Activated CD8-positive, alpha-beta memory T cell treated with anti-CD3 and anti-CD28 coated beads, Interleukin-2, amount 50 U/mL, for 4 hours (primary cell): Measurements from ENCODE around the gene APEX2.
"Not testable (repeated sequence)": the region's sequence is repeated elsewhere in the genome, so short reads cannot be mapped to it uniquely, and the experiment has no call there.

Experiments
- DNase-seq: peaks from one replicate; pipeline ENCODE4 v3.0.0-alpha.2; 2020

The APEX2 gene, protein sequence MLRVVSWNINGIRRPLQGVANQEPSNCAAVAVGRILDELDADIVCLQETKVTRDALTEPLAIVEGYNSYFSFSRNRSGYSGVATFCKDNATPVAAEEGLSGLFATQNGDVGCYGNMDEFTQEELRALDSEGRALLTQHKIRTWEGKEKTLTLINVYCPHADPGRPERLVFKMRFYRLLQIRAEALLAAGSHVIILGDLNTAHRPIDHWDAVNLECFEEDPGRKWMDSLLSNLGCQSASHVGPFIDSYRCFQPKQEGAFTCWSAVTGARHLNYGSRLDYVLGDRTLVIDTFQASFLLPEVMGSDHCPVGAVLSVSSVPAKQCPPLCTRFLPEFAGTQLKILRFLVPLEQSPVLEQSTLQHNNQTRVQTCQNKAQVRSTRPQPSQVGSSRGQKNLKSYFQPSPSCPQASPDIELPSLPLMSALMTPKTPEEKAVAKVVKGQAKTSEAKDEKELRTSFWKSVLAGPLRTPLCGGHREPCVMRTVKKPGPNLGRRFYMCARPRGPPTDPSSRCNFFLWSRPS

GRCh38 chrX:54999717-55000598 is at the start of gene APEX2:
Gene APEX2 (plus strand): TSS chrX:55000363. CDS start chrX:55000423, 60 bp downstream.
- DNase-seq: peak; percentile 82

DNA sequence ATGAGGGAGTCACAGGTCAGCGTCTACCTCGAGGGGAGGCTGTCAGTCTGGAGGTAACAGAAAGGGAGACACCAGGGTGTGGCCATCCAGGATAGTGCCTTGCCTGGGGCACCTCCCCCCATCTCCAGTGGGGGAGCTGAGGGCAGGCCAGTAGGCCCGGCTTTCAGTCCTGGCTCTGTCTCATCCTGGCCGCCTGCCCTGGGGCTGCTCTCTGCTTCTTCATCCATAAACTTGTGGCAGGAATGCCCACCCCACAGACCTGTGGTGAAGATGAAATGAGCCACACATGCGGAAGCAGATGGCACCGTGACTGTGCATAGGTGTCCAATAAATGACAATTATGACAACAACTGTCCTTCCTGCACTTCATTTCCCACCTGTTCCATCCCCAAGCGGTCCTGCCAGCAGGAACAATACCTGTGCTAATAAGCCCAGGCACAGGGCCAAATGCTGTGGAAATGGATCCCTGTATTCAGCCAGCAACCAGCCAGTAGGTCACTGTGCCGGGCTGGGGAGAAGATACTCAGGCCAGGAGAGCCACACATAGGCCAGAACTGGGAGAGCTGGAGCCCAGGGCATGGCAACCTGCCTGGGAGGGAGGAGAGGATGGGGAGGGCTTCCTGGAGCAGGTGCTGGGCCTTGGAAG is 49.3 kb upstream of the APEX2 start:
- DNase-seq: no peak

- DNase-seq: no peak
Measured at GRCh38 chrX:54961750-54962149, 38.4 kb upstream of the APEX2 start.

DNA sequence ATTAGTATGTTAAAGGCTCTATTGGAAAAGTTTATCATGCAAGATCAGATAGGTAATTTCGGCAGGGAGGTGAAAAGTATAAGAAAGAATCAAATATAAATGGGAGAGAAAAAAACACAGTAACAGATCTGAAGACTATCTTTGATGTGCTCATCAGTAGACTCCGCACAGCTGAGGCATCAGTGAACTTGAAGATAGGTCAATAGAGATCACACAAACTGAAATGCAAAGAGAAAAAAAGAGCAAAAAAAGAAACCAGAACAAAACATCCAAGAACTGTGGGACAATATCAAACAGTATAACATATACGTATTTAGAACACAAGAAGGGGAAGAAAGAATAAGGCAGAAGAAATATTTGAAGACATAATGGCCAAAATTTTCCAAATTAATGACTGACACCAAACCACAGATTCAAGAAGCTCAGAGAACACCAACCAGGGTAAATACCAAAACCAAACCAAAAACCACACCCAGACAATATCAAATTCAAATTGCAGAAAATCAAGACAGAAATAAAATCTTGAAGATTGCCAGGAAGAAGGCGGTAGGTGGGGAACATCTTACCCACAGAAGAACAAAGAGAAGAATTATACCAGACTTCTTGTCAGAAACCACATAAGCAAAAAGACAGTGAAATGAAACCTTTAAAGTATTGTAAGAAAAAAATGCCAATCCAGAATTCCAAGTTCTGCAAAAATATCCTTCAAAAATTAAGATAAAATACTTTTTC is 35.2 kb upstream of the APEX2 start:
- no peak for DNase-seq

- DNase-seq: no peak
Measured at GRCh38 chrX:54977387-54977786, 22.8 kb upstream of the APEX2 start.

- DNase-seq: no peak
Measured at GRCh38 chrX:54978448-54978847, 21.7 kb upstream of the APEX2 start.

DNA sequence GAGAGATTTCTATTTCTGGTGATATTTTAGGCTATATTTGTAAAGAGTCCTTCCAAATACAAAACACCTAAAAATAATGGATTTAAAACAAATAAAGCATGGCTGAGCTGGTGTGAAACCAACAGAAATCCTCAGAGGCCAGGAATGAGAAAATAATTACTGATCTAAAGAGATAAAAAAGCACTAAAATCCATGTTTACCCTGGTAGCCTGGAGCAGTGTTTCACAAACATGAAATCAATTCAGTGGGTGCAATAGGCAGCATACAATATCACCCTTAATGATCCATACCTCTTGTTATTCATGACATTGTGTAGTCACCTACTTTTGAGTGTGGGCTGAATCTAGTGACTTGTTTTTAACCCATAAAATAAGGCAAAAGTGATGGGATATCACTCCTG is 20.7 kb upstream of the APEX2 start:
- no peak for DNase-seq

- DNase-seq: no peak
Measured at GRCh38 chrX:54980334-54980733, 19.8 kb upstream of the APEX2 start.

GRCh38 chrX:54983306-54983705 is 16.9 kb upstream of the APEX2 start:
- not testable (repeated sequence) for DNase-seq

DNA sequence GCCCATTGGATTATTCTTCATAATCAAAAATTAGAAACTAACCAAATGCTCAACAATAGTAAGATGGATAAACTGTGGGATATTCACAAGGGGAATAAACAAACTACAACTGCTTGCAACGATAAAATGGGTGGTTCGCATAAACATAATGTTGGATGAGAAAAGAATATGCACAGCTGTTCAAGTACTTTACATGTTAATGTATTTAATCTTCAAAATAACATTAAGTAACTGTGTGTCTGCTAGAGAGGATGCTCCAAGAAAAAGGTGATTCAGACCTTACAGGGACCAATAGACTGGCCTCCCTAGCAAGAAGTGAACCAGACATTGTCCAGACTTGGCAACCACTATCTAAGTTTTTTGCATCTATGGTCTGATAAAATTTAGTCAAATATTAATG is 8.5 kb upstream of the APEX2 start:
- no peak for DNase-seq

DNA sequence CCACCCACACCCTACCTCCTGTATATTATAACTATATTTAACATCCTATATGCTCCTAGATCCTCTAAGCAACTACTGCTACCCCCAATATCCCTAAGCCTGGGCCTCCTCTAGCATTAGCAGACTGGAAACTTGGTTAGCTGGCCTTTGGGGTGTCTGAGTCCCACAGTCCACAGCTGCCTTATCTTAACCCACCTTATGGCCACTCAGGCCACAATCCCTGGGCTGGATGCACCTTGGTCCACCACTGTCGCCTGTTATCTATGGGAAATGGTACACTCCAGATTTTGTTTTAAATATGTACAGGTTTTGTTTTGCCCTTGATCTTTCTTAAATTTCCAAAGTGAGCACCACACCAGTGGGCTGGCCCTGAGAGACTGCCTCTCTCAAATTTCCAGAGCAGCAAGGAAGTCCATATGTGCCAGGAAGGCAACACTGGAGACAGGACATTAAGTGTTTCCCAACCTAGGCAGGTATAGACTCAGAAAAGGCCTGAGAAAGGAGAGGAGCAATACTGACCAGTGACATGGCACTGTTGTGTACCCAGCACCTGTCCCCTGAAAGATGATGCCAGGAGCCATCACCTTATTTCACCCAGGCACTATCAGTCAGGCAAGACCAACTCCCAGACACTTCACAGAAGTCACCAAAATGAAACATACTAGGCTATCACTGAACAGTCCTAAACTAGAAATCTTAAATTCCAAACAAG is 7.1 kb upstream of the APEX2 start:
- no peak for DNase-seq

DNA sequence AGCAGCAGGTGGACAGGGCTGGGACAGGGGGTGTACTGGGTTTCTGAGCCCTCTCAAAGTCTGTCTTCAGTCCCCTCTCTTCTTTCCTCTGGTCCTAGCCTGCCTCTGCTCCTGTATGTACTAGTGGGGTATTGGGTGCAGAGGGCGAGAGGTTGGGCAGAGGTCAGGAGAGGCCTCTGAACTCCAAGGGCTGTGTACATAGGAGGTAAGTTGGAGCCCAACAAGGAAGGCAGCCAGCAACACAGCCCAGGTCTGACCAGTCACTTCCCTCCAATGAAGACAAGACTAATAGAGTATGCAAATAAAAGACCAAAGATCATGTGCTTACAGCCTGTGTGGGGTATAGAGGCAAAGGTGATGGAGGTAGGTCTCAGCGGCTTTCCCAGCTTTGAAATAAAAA is 6.1 kb upstream of the APEX2 start, which contains the start of gene PFKFB1:
PFKFB1 (minus strand) TSS at position 90 of the 400 bp plus-strand sequence. CDS start 181 bp downstream, outside the sequence.
- DNase-seq: no peak

DNA sequence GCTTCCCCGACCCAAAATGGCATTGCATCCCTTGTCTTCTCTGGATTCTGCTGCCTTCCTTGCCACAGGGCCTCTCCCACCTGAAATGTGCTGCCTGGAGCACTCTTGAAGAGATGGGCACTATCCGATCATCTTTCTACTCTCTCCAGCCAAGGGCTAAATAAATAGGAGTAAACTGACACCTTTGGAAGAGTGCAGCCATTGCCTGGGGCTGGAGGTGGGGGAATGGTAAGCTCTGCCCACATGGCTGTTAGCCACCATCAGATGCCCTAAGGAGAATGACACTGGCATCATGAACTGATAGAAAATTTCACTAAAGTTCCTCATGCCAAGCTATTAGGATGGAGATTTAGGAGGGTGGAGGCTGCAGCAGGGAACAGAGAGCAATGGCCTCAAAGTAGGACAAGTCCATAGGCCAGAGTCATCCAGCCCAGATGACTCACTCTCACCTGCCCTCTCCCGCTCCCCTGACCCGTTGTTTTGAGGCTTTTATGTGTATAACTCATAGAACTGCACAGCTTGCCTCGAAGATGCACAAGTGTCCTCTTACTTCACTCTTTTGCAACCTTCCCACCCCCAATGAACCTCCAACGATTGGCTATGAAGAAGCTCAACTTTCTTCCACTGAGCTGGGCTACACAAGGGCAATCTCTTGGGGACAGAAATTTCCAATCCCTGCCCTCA is 5.4 kb upstream of the APEX2 start:
- DNase-seq: no peak

GRCh38 chrX:54995621-54996020 is 4.5 kb upstream of the APEX2 start:
- no peak for DNase-seq

GRCh38 chrX:55004231-55004630 is 4.1 kb downstream of the APEX2 start:
- DNase-seq: no peak

- DNase-seq: no peak
Measured at GRCh38 chrX:55005256-55005655, 5.1 kb downstream of the APEX2 start.

DNA sequence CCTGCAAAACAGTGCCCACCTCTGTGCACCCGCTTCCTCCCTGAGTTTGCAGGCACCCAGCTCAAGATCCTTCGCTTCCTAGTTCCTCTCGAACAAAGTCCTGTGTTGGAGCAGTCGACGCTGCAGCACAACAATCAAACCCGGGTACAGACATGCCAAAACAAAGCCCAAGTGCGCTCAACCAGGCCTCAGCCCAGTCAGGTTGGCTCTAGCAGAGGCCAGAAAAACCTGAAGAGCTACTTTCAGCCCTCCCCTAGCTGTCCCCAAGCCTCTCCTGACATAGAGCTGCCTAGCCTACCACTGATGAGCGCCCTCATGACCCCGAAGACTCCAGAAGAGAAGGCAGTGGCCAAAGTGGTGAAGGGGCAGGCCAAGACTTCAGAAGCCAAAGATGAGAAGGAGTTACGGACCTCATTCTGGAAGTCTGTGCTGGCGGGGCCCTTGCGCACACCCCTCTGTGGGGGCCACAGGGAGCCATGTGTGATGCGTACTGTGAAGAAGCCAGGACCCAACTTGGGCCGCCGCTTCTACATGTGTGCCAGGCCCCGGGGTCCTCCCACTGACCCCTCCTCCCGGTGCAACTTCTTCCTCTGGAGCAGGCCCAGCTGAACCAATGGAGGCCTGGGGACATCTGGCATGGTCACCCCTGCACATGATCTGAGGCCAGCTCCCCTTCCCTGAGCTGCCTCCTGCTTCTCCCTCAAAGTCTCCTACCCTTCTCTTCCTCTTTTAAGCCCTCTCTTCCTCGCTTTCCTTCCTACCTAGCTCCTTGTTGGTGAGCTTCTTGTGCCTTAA is 6.9 kb downstream of the APEX2 start:
- DNase-seq: no peak

- no peak for DNase-seq
Measured at GRCh38 chrX:55007656-55008055, 7.5 kb downstream of the APEX2 start.

- no peak for DNase-seq
Measured at GRCh38 chrX:55008571-55009358, 8.6 kb downstream of the APEX2 start.
